Gastrocnemius medialis (tissue), 4 donors: ENCODE measurements around the gene FHOD1.

Source experiments
- POLR2A ChIP-seq, 2 donors: fragments of 450-650 bp; IDR thresholded peaks; one replicate each; pipeline ENCODE4 v1.6.1; 2017; ENCODE audit warnings: antibody characterized with exemption in 2 of 2, mild to moderate bottlenecking in 2 of 2, moderate library complexity in 2 of 2
- TF ChIP-seq, protein P1 (sequence below), 5 experiments: fragments of 450-650 bp in 3 of 5; fragments of 200-600 bp in 2 of 5; sonication (generic) in 2 of 5; IDR thresholded peaks in 4 of 5; conservative IDR thresholded peaks in 1 of 5; 1 replicate in 4 of 5; 2 replicates in 1 of 5; pipeline ENCODE4 v1.5.1; 2016 to 2019; ENCODE audit warnings: antibody characterized with exemption in 5 of 5, mild to moderate bottlenecking in 3 of 5, moderate library complexity in 3 of 5

DNA sequence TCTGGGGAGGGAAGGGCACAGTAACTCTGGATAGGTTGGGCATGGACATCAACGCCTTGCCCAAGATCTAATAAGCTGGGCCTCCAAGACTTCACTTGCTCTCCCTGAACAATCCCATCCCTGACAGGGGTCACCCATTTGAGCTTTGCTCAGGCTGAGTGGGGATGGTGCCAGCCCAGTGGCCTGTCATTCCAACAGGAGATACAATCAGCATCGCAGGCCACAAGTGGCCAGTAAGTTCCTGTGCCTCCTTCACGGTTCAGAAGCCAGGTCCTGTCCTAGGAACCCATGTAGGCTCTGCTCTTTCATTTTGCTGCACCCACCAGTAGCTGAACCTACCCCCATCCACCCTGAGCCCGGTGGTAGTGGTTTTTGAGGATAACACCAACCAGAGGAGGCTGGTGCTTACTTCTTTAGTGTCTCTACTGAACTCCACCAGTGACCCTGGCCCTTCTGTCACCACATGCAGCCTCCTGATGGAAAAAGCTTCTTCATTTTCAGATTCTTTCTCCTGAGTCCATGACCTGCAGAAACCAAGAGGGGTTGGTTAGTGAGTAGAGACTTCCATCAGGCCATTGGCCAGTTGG lies 47.0 kb upstream of the FHOD1 start:
- TF ChIP-seq, protein P1, sequence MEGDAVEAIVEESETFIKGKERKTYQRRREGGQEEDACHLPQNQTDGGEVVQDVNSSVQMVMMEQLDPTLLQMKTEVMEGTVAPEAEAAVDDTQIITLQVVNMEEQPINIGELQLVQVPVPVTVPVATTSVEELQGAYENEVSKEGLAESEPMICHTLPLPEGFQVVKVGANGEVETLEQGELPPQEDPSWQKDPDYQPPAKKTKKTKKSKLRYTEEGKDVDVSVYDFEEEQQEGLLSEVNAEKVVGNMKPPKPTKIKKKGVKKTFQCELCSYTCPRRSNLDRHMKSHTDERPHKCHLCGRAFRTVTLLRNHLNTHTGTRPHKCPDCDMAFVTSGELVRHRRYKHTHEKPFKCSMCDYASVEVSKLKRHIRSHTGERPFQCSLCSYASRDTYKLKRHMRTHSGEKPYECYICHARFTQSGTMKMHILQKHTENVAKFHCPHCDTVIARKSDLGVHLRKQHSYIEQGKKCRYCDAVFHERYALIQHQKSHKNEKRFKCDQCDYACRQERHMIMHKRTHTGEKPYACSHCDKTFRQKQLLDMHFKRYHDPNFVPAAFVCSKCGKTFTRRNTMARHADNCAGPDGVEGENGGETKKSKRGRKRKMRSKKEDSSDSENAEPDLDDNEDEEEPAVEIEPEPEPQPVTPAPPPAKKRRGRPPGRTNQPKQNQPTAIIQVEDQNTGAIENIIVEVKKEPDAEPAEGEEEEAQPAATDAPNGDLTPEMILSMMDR (IDR thresholded peaks at IDR 0.05 in 4 of 5, conservative IDR thresholded peaks at IDR 0.05 in 1 of 5), result no peak
- TF ChIP-seq POLR2A (IDR thresholded peaks at IDR 0.05), result no peak
